Ectodermal cell (in vitro differentiated cells): ENCODE measurements around the gene GMDS.

ENCODE experiments used
- H3K27ac ChIP-seq: 2 replicates; pipeline ENCODE4 v1.7.0; 2013; ENCODE audit warnings: mild to moderate bottlenecking, low read depth, low read length; ENCODE audit not compliant: insufficient read depth, poor library complexity, severe bottlenecking
- H3K27me3 ChIP-seq: 2 replicates; pipeline ENCODE4 v1.7.0; 2013; ENCODE audit warnings: mild to moderate bottlenecking, low read length; ENCODE audit not compliant: insufficient read depth, control insufficient read depth, poor library complexity, severe bottlenecking
- H3K36me3 ChIP-seq: one replicate; pipeline ENCODE4 v1.7.0; 2013; ENCODE audit warnings: low read length; ENCODE audit not compliant: control insufficient read depth, insufficient read depth
- H3K4me1 ChIP-seq: one replicate; pipeline ENCODE4 v1.7.0; 2013; ENCODE audit warnings: low read length; ENCODE audit not compliant: control insufficient read depth, insufficient read depth
- H3K4me3 ChIP-seq: 2 replicates; pipeline ENCODE4 v1.7.0; 2013; ENCODE audit warnings: low read depth, low read length, control low read depth; ENCODE audit not compliant: insufficient read depth
- H3K9me3 ChIP-seq: 2 replicates; pipeline ENCODE4 v1.7.0; 2013; ENCODE audit warnings: mild to moderate bottlenecking, low read length, moderate library complexity; ENCODE audit not compliant: control insufficient read depth
- whole genome bisulfite sequencing, 2 experiments: methylation state at CpG; one replicate each; pipeline ENCODE4 v1.1.7; 2013; ENCODE audit warnings: missing lambda C conversion rate in 2 of 2; 5-methylcytosine and 5-hydroxymethylcytosine counted together

The GMDS gene

GRCh38 chr6:1868561-1869261, 376.7 kb downstream of the GMDS start:
- Histone ChIP-seq H3K4me3 (no peak overlapping the region), H3K4me1 (peaks cover 29% of the 10 kb centered on the region), H3K27me3 (no peaks in the 10 kb centered on the region), H3K9me3 (no peaks in the 10 kb centered on the region), H3K36me3 (no peaks in the 10 kb centered on the region), H3K27ac (no peak overlapping the region)
- WGBS, 2 experiments, result 92 to 96% methylated on average over 4 of the region's 4 CpGs

- Histone ChIP-seq H3K27ac (no peak overlapping the region), H3K27me3 (no peaks in the 10 kb centered on the region), H3K4me3 (no peak overlapping the region), H3K36me3 (no peaks in the 10 kb centered on the region), H3K9me3 (no peaks in the 10 kb centered on the region), H3K4me1 (peaks cover 14% of the 10 kb centered on the region)
- WGBS, 2 experiments, result 100% methylated on average over 2 of the region's 3 CpGs
Observed at GRCh38 chr6:1867197-1867596, 378.2 kb downstream of the GMDS start.

- no peak overlapping the region for H3K4me3 ChIP-seq
- 85 to 90% methylated on average over 7 of the region's 7 CpGs for WGBS, 2 experiments
- no peaks in the 10 kb centered on the region for H3K27me3 ChIP-seq
- H3K4me1 ChIP-seq, result no peaks in the 10 kb centered on the region
- no peaks in the 10 kb centered on the region for H3K36me3 ChIP-seq
- no peaks in the 10 kb centered on the region for H3K9me3 ChIP-seq
- no peak overlapping the region for H3K27ac ChIP-seq
Observed at GRCh38 chr6:1865585-1865984, 379.8 kb downstream of the GMDS start.

GRCh38 chr6:1864496-1864895, 380.9 kb downstream of the GMDS start:
- Histone ChIP-seq H3K36me3 (no peaks in the 10 kb centered on the region), H3K27me3 (no peaks in the 10 kb centered on the region), H3K27ac (no peak overlapping the region), H3K9me3 (no peaks in the 10 kb centered on the region), H3K4me1 (no peaks in the 10 kb centered on the region), H3K4me3 (no peak overlapping the region)
- WGBS, 2 experiments, result 17 to 33% methylated on average over 3 of the region's 3 CpGs

GRCh38 chr6:1862411-1862810, 383.0 kb downstream of the GMDS start:
- 86 to 89% methylated on average over 1 of the region's 2 CpGs for WGBS, 2 experiments
- Histone ChIP-seq H3K4me1 (peaks cover 5% of the 10 kb centered on the region), H3K9me3 (no peaks in the 10 kb centered on the region), H3K27me3 (no peaks in the 10 kb centered on the region), H3K4me3 (no peak overlapping the region), H3K27ac (no peak overlapping the region), H3K36me3 (no peaks in the 10 kb centered on the region)

- H3K4me1 ChIP-seq, result peaks cover 5% of the 10 kb centered on the region
- no peak overlapping the region for H3K27ac ChIP-seq
- H3K36me3 ChIP-seq, result no peaks in the 10 kb centered on the region
- no peaks in the 10 kb centered on the region for H3K9me3 ChIP-seq
- WGBS, 2 experiments, result 93 to 95% methylated on average over 4 of the region's 4 CpGs
- H3K4me3 ChIP-seq, result no peak overlapping the region
- H3K27me3 ChIP-seq, result no peaks in the 10 kb centered on the region
Observed at GRCh38 chr6:1860756-1861348, 384.6 kb downstream of the GMDS start.

GRCh38 chr6:1858859-1859258, 386.5 kb downstream of the GMDS start:
- Histone ChIP-seq H3K4me3 (no peak overlapping the region), H3K9me3 (no peaks in the 10 kb centered on the region), H3K4me1 (peaks cover 5% of the 10 kb centered on the region), H3K27me3 (no peaks in the 10 kb centered on the region), H3K36me3 (no peaks in the 10 kb centered on the region), H3K27ac (no peak overlapping the region)
- WGBS, 2 experiments, result 88 to 92% methylated on average over 6 of the region's 6 CpGs

- no peak overlapping the region for H3K27ac ChIP-seq
- 70 to 100% methylated on average over 3 to 4 of the region's 4 CpGs for WGBS, 2 experiments
- no peaks in the 10 kb centered on the region for H3K9me3 ChIP-seq
- H3K36me3 ChIP-seq, result no peaks in the 10 kb centered on the region
- H3K27me3 ChIP-seq, result no peaks in the 10 kb centered on the region
- no peak overlapping the region for H3K4me3 ChIP-seq
- H3K4me1 ChIP-seq, result peaks cover 5% of the 10 kb centered on the region
Observed at GRCh38 chr6:1858196-1858595, 387.2 kb downstream of the GMDS start.

- Histone ChIP-seq H3K27ac (no peak overlapping the region), H3K9me3 (no peaks in the 10 kb centered on the region), H3K4me1 (peaks cover 5% of the 10 kb centered on the region), H3K27me3 (no peaks in the 10 kb centered on the region), H3K36me3 (no peaks in the 10 kb centered on the region), H3K4me3 (no peak overlapping the region)
- WGBS, 2 experiments, result 70 to 73% methylated on average over 3 of the region's 3 CpGs
Observed at GRCh38 chr6:1856381-1856780, 389.0 kb downstream of the GMDS start.

- 65 to 100% methylated on average over 1 to 4 of the region's 4 CpGs for WGBS, 2 experiments
- H3K4me3 ChIP-seq, result no peak overlapping the region
- no peaks in the 10 kb centered on the region for H3K27me3 ChIP-seq
- peaks cover 5% of the 10 kb centered on the region for H3K4me1 ChIP-seq
- H3K9me3 ChIP-seq, result no peaks in the 10 kb centered on the region
- no peaks in the 10 kb centered on the region for H3K36me3 ChIP-seq
- H3K27ac ChIP-seq, result no peak overlapping the region
Observed at GRCh38 chr6:1855890-1856289, 389.5 kb downstream of the GMDS start.
